NT2/D1 (cell line): ENCODE results near the gene OSBPL6.

ENCODE experiments used
- SUZ12 ChIP-seq: IDR thresholded peaks from 2 replicates; pipeline ENCODE4 v1.6.1; 2011; ENCODE audit not compliant: insufficient read length, insufficient read depth; ENCODE audit errors: extremely low read depth
- YY1 ChIP-seq: IDR thresholded peaks from 2 replicates; pipeline ENCODE4 v1.6.1; 2011; ENCODE audit not compliant: insufficient read length, insufficient read depth
- ZNF274 ChIP-seq: IDR thresholded peaks from 2 replicates; pipeline ENCODE4 v1.6.1; 2011; ENCODE audit warnings: mild to moderate bottlenecking, low read depth, low read length

DNA sequence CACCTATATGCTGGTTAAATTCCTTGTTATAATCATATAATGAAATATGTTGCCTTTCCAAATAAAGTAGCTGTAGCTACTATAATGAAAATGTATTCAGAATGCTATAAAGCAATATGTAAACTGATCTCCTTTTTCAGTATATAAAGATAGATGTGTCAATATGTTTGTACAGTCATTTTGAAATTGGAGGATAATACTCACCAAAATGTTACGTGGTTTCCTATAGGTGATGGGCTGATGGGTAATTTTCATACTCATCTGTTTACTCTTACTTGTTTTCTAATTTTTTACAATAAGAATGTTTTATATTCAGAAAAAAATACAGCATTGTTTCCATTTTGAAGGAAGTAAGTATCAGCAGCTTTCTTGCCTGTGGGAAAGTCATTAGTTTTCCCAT, 186.5 kb downstream of the OSBPL6 start:
- TF ChIP-seq YY1 = no peak
- TF ChIP-seq ZNF274 = no peak
- no peak for TF ChIP-seq SUZ12
